Measurements from ENCODE around the gene SCGB1D1.

Gene SCGB1D1

DNA sequence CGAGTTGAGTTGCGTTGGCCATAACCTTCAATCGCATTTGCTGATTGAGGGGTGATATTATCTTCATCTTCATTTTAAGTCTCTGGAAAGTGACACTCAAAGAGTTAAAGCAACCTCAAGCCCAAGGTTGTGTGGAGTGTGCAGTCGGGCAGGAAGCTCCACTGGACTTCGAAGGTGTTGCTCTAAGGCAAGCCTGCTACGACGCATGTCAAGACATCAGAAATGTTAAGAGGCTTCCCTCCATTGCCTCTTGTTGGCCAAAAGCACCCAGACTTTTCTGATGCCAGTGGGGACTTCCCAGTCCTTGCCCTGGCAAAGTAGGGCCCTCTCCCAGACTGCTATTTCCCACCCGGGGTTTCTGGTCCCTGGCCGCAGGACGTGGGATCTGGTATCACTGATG lies 23.6 kb upstream of the SCGB1D1 start:
- H3K14ac ChIP-seq (ENCODE audit: low read length) = no peak overlapping the region
- no peak overlapping the region for H4K8ac ChIP-seq (ENCODE audit: low read depth, low read length)
- no peak overlapping the region for H3K9ac ChIP-seq (ENCODE audit: low read depth, low read length, poor library complexity)
- H3K36me3 ChIP-seq (replicated peaks in 1 of 2; ENCODE audit: control insufficient read depth in 2 of 2, insufficient read depth in 2 of 2, low read length in 2 of 2) = no peaks in the 10 kb centered on the region
- no CpG with 5 or more reads among the region's 10 CpGs for WGBS, 2 donors (ENCODE audit: extremely low coverage in 2 of 2, insufficient read length in 2 of 2, insufficient replicate concordance in 1 of 2)
- DNase-seq (ENCODE audit: low spot score) = no peak
- no peak overlapping the region for H3K18ac ChIP-seq (ENCODE audit: low read length)
- H2BK12ac ChIP-seq (ENCODE audit: low read length) = no peak overlapping the region
- H2BK5ac ChIP-seq (ENCODE audit: low read length) = no peak overlapping the region
- no peak overlapping the region for H3K4me2 ChIP-seq (ENCODE audit: insufficient read depth, low read length, poor library complexity, severe bottlenecking)
- H3K27ac ChIP-seq (replicated peaks; ENCODE audit: low read length) = no peak overlapping the region
- H2BK120ac ChIP-seq (ENCODE audit: low read depth, low read length) = no peak overlapping the region
- no peak overlapping the region for H3K23ac ChIP-seq (ENCODE audit: low read depth, low read length, poor library complexity)
- peaks cover 0 to 26% (median 2%) of the 10 kb centered on the region in 3 experiments for H3K27me3 ChIP-seq (ENCODE audit: control insufficient read depth in 3 of 3, insufficient read depth in 3 of 3, low read depth in 1 of 3, low read length in 3 of 3)
- peaks cover 0 to under 1% of the 10 kb centered on the region in 2 donors for H3K4me1 ChIP-seq (ENCODE audit: control insufficient read depth in 2 of 2, insufficient read depth in 1 of 2, low read depth in 1 of 2, low read length in 2 of 2)
- H4K91ac ChIP-seq (ENCODE audit: low read depth, low read length, poor library complexity) = no peak overlapping the region
- H2AK5ac ChIP-seq (ENCODE audit: low read depth, low read length) = no peak overlapping the region
- H2AFZ ChIP-seq (ENCODE audit: low read length) = no peak overlapping the region
- no peaks in the 10 kb centered on the region for H3K9me3 ChIP-seq (replicated peaks in 1 of 2; ENCODE audit: control insufficient read depth in 2 of 2, insufficient read depth in 1 of 2, low read depth in 1 of 2, low read length in 2 of 2)
- no peaks in the 10 kb centered on the region for H3K79me1 ChIP-seq (ENCODE audit: low read depth, low read length)
- H3K4me3 ChIP-seq (ENCODE audit: low read length in 2 of 2) = no peak overlapping the region
- no peak overlapping the region for H3K4ac ChIP-seq (ENCODE audit: low read length)
- H2BK15ac ChIP-seq (ENCODE audit: low read length) = no peak overlapping the region

DNA sequence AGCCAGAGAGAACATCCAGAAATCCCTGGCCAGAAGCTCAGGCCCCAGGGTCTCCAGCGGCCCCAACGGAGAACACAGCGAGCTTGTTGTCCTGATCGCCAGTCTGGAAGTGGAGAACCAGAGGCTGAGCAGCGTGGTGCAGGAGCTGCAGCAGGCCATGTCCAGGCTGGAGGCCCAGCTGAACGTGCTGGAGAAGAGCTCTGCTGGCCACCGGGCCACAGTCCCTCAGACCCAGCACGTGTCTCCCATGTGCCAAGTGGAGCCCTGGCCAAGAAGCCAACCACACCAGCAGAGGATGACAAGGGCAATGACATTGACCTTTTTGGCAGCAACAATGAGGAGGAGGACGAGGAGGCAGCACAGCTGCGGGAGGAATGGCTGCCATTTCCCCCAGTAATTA lies 20.6 kb upstream of the SCGB1D1 start:
- H3K9me3 ChIP-seq (replicated peaks in 1 of 2; ENCODE audit: control insufficient read depth in 2 of 2, insufficient read depth in 1 of 2, low read depth in 1 of 2, low read length in 2 of 2) = no peaks in the 10 kb centered on the region
- H2BK5ac ChIP-seq (ENCODE audit: low read length) = no peak overlapping the region
- H3K4ac ChIP-seq (ENCODE audit: low read length) = no peak overlapping the region
- H4K91ac ChIP-seq (ENCODE audit: low read depth, low read length, poor library complexity) = no peak overlapping the region
- H2BK15ac ChIP-seq (ENCODE audit: low read length) = no peak overlapping the region
- peaks cover 0 to 44% (median 2%) of the 10 kb centered on the region in 3 experiments for H3K27me3 ChIP-seq (ENCODE audit: control insufficient read depth in 3 of 3, insufficient read depth in 3 of 3, low read depth in 1 of 3, low read length in 3 of 3)
- no peak overlapping the region for H3K4me3 ChIP-seq (ENCODE audit: low read length in 2 of 2)
- H3K36me3 ChIP-seq (replicated peaks in 1 of 2; ENCODE audit: control insufficient read depth in 2 of 2, insufficient read depth in 2 of 2, low read length in 2 of 2) = no peaks in the 10 kb centered on the region
- WGBS, 2 donors (ENCODE audit: extremely low coverage in 2 of 2, insufficient read length in 2 of 2, insufficient replicate concordance in 1 of 2) = no CpG with 5 or more reads among the region's 10 CpGs
- no peak overlapping the region for H3K27ac ChIP-seq (replicated peaks; ENCODE audit: low read length)
- H3K9ac ChIP-seq (ENCODE audit: low read depth, low read length, poor library complexity) = no peak overlapping the region
- H4K8ac ChIP-seq (ENCODE audit: low read depth, low read length) = no peak overlapping the region
- H3K18ac ChIP-seq (ENCODE audit: low read length) = peak overlapping the region; percentile 35
- no peak overlapping the region for H2BK120ac ChIP-seq (ENCODE audit: low read depth, low read length)
- no peaks in the 10 kb centered on the region for H3K79me1 ChIP-seq (ENCODE audit: low read depth, low read length)
- H3K4me1 ChIP-seq (ENCODE audit: control insufficient read depth in 2 of 2, insufficient read depth in 1 of 2, low read depth in 1 of 2, low read length in 2 of 2) = peaks cover 0 to 1% of the 10 kb centered on the region in 2 donors
- no peak overlapping the region for H3K4me2 ChIP-seq (ENCODE audit: insufficient read depth, low read length, poor library complexity, severe bottlenecking)
- no peak for DNase-seq (ENCODE audit: low spot score)
- H3K14ac ChIP-seq (ENCODE audit: low read length) = peak overlapping the region; percentile 59
- peak overlapping the region; percentile 56 for H2AK5ac ChIP-seq (ENCODE audit: low read depth, low read length)
- H2BK12ac ChIP-seq (ENCODE audit: low read length) = no peak overlapping the region
- peak overlapping the region; percentile 89 for H3K23ac ChIP-seq (ENCODE audit: low read depth, low read length, poor library complexity)
- H2AFZ ChIP-seq (ENCODE audit: low read length) = no peak overlapping the region

DNA sequence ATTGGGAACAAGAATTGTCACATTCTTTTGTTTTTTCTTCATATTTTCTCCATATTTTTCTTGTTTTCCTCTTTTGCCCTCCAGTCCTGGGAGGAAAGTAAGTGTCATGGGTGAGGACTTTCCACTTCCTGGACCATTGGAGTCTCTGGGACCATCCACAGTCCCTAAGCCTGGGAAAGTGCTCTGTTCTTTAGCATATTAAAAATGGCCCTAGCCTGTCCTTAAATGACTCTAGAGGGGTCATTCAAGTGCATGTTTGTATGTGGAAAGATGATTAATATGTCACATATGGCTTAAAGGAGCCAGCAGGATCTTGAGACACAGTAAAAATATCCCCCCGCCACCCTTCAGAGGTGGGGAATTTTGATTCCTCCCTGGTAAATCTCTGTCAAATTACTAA lies 20.1 kb upstream of the SCGB1D1 start:
- Histone ChIP-seq H3K4ac (ENCODE audit: low read length) (no peak overlapping the region), H3K36me3 (replicated peaks in 1 of 2; ENCODE audit: control insufficient read depth in 2 of 2, insufficient read depth in 2 of 2, low read length in 2 of 2) (no peaks in the 10 kb centered on the region), H4K8ac (ENCODE audit: low read depth, low read length) (no peak overlapping the region), H3K18ac (ENCODE audit: low read length) (no peak overlapping the region), H3K9ac (ENCODE audit: low read depth, low read length, poor library complexity) (no peak overlapping the region), H2AFZ (ENCODE audit: low read length) (no peak overlapping the region), H2BK5ac (ENCODE audit: low read length) (no peak overlapping the region), H3K4me1 (ENCODE audit: control insufficient read depth in 2 of 2, insufficient read depth in 1 of 2, low read depth in 1 of 2, low read length in 2 of 2) (peaks cover 0 to 1% of the 10 kb centered on the region in 2 donors), H3K14ac (ENCODE audit: low read length) (no peak overlapping the region), H2BK15ac (ENCODE audit: low read length) (no peak overlapping the region), H2BK120ac (ENCODE audit: low read depth, low read length) (no peak overlapping the region), H3K79me1 (ENCODE audit: low read depth, low read length) (no peaks in the 10 kb centered on the region), H3K4me2 (ENCODE audit: insufficient read depth, low read length, poor library complexity, severe bottlenecking) (no peak overlapping the region), H3K4me3 (ENCODE audit: low read length in 2 of 2) (no peak overlapping the region), H3K27me3 (ENCODE audit: control insufficient read depth in 3 of 3, insufficient read depth in 3 of 3, low read depth in 1 of 3, low read length in 3 of 3) (peaks cover 0 to 44% (median 2%) of the 10 kb centered on the region in 3 experiments), H3K27ac (replicated peaks; ENCODE audit: low read length) (no peak overlapping the region), H4K91ac (ENCODE audit: low read depth, low read length, poor library complexity) (no peak overlapping the region), H3K23ac (ENCODE audit: low read depth, low read length, poor library complexity) (no peak overlapping the region), H3K9me3 (replicated peaks in 1 of 2; ENCODE audit: control insufficient read depth in 2 of 2, insufficient read depth in 1 of 2, low read depth in 1 of 2, low read length in 2 of 2) (no peaks in the 10 kb centered on the region), H2BK12ac (ENCODE audit: low read length) (no peak overlapping the region), H2AK5ac (ENCODE audit: low read depth, low read length) (no peak overlapping the region)
- DNase-seq (ENCODE audit: low spot score) = no peak
- no CpG with 5 or more reads among the region's 1 CpG for WGBS, 2 donors (ENCODE audit: extremely low coverage in 2 of 2, insufficient read length in 2 of 2, insufficient replicate concordance in 1 of 2)

DNA sequence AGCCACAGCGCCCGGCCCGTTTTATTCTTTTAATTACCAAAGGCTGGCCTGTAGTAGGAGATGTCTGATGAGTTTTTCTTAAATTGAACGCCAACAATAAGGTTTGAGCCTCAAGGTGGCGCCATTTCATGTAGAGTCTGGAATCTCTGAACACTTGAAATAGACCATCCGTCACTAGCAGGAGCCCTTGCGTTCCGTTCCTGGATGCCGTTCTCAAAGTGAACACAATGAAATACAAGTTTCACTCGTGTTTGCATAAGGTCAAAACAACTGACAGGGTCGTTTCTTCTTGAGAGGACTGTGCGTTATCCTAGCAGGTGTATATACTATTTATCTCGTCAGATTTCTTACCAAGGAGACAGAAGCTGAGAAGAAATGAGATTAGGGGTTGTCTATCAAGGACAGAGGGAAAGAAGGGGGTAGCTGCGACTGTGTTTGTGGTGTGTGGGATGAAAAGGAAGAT lies 18.7 kb upstream of the SCGB1D1 start:
- Histone ChIP-seq H3K9ac (ENCODE audit: low read depth, low read length, poor library complexity) (no peak overlapping the region), H3K18ac (ENCODE audit: low read length) (no peak overlapping the region), H3K14ac (ENCODE audit: low read length) (no peak overlapping the region), H2AK5ac (ENCODE audit: low read depth, low read length) (no peak overlapping the region), H3K23ac (ENCODE audit: low read depth, low read length, poor library complexity) (no peak overlapping the region), H2BK15ac (ENCODE audit: low read length) (no peak overlapping the region), H3K36me3 (replicated peaks in 1 of 2; ENCODE audit: control insufficient read depth in 2 of 2, insufficient read depth in 2 of 2, low read length in 2 of 2) (no peaks in the 10 kb centered on the region), H3K79me1 (ENCODE audit: low read depth, low read length) (no peaks in the 10 kb centered on the region), H3K4me2 (ENCODE audit: insufficient read depth, low read length, poor library complexity, severe bottlenecking) (peak overlapping the region; percentile 43), H3K4me3 (ENCODE audit: low read length in 2 of 2) (no peak overlapping the region), H3K9me3 (replicated peaks in 1 of 2; ENCODE audit: control insufficient read depth in 2 of 2, insufficient read depth in 1 of 2, low read depth in 1 of 2, low read length in 2 of 2) (no peaks in the 10 kb centered on the region), H2BK120ac (ENCODE audit: low read depth, low read length) (no peak overlapping the region), H4K8ac (ENCODE audit: low read depth, low read length) (no peak overlapping the region), H4K91ac (ENCODE audit: low read depth, low read length, poor library complexity) (no peak overlapping the region), H3K4me1 (ENCODE audit: control insufficient read depth in 2 of 2, insufficient read depth in 1 of 2, low read depth in 1 of 2, low read length in 2 of 2) (peaks cover 0 to 1% of the 10 kb centered on the region in 2 donors), H2BK12ac (ENCODE audit: low read length) (no peak overlapping the region), H3K27ac (replicated peaks; ENCODE audit: low read length) (no peak overlapping the region), H2BK5ac (ENCODE audit: low read length) (no peak overlapping the region), H3K27me3 (ENCODE audit: control insufficient read depth in 3 of 3, insufficient read depth in 3 of 3, low read depth in 1 of 3, low read length in 3 of 3) (peaks cover 0 to 40% (median 2%) of the 10 kb centered on the region in 3 experiments), H2AFZ (ENCODE audit: low read length) (peak overlapping the region; percentile 52), H3K4ac (ENCODE audit: low read length) (no peak overlapping the region)
- peak; percentile 88 for DNase-seq (ENCODE audit: low spot score)
- 100% methylated on average over 1 of the region's 14 CpGs; no CpG with 5 or more reads in 1 of the 2 donors for WGBS, 2 donors (ENCODE audit: extremely low coverage in 2 of 2, insufficient read length in 2 of 2, insufficient replicate concordance in 1 of 2)

All from neuronal stem cell (in vitro differentiated cells).